ENCODE data around the gene NOL3. TPM values are rescaled to one million over a fixed set of nuclear protein-coding genes. Genes with fewer than 3 reads are reported as not detected.

Gene NOL3
- total and polyA plus RNA-seq, 2 of the 13 experiments (the other 11 are each of a cell fraction or from before 2014, with no cell fraction given): 5.7 to 20.5 TPM

GRCh38 chr16:67207249-67208091 is 37.1 kb downstream of the NOL3 start (continued):
- TF ChIP-seq PRDM15 (CRISPR knock-in tag; IDR thresholded peaks at IDR 0.05) (no peak), SOX5 (CRISPR knock-in tag; IDR thresholded peaks at IDR 0.05; ENCODE audit: borderline replicate concordance) (no peak), REPIN1 (CRISPR knock-in tag; IDR thresholded peaks at IDR 0.05; ENCODE audit: borderline replicate concordance, low read depth) (0 out of 2 replicates have a peak, but pooled peaks have one; percentile 29), MTF1 (CRISPR knock-in tag; IDR thresholded peaks at IDR 0.05) (no peak), KLF16 (CRISPR knock-in tag; IDR thresholded peaks at IDR 0.05) (no peak), TCF12 (IDR thresholded peaks at IDR 0.05) (no peak), TCF12 (CRISPR knock-in tag; IDR thresholded peaks at IDR 0.05) (no peak), HHEX (CRISPR knock-in tag; IDR thresholded peaks at IDR 0.05) (no peak), ZNF264 (CRISPR knock-in tag; IDR thresholded peaks at IDR 0.05) (no peak), ARID2 (CRISPR knock-in tag; IDR thresholded peaks at IDR 0.05; ENCODE audit: borderline replicate concordance) (no peak), ZFP36 (IDR thresholded peaks at IDR 0.05; ENCODE audit: borderline replicate concordance, low read depth, low read length, partially characterized antibody) (no peak), ZNF431 (CRISPR knock-in tag; IDR thresholded peaks at IDR 0.05; ENCODE audit: borderline replicate concordance, low read depth) (no peak), IKZF1 (IDR thresholded peaks at IDR 0.05) (no peak), CENPX (CRISPR knock-in tag; IDR thresholded peaks at IDR 0.05) (no peak), ZNF546 (CRISPR knock-in tag; conservative IDR thresholded peaks at IDR 0.05) (0 out of 2 replicates have a peak, but pooled peaks have one; percentile 26), TMF1 (CRISPR knock-in tag; IDR thresholded peaks at IDR 0.05; ENCODE audit: low read depth) (no peak), GFI1 (CRISPR knock-in tag; IDR thresholded peaks at IDR 0.05; ENCODE audit: borderline replicate concordance) (no peak), ZNF652 (CRISPR knock-in tag; IDR thresholded peaks at IDR 0.05; ENCODE audit: borderline replicate concordance, low read depth) (no peak), MXD1 (CRISPR knock-in tag; IDR thresholded peaks at IDR 0.05) (peak; percentile 19; the same call in 1 of the 2 replicates), MAX (IDR thresholded peaks at IDR 0.05) (no peak)
- TF ChIP-seq, protein P1, sequence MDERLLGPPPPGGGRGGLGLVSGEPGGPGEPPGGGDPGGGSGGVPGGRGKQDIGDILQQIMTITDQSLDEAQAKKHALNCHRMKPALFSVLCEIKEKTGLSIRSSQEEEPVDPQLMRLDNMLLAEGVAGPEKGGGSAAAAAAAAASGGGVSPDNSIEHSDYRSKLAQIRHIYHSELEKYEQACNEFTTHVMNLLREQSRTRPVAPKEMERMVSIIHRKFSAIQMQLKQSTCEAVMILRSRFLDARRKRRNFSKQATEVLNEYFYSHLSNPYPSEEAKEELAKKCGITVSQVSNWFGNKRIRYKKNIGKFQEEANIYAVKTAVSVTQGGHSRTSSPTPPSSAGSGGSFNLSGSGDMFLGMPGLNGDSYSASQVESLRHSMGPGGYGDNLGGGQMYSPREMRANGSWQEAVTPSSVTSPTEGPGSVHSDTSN (CRISPR knock-in tag; IDR thresholded peaks at IDR 0.05): no peak
- TF ChIP-seq, protein P2, sequence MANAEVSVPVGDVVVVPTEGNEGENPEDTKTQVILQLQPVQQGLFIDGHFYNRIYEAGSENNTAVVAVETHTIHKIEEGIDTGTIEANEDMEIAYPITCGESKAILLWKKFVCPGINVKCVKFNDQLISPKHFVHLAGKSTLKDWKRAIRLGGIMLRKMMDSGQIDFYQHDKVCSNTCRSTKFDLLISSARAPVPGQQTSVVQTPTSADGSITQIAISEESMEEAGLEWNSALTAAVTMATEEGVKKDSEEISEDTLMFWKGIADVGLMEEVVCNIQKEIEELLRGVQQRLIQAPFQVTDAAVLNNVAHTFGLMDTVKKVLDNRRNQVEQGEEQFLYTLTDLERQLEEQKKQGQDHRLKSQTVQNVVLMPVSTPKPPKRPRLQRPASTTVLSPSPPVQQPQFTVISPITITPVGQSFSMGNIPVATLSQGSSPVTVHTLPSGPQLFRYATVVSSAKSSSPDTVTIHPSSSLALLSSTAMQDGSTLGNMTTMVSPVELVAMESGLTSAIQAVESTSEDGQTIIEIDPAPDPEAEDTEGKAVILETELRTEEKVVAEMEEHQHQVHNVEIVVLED (CRISPR knock-in tag; IDR thresholded peaks at IDR 0.05; ENCODE audit: borderline replicate concordance): no peak
